Gastroesophageal sphincter (tissue), 2 donors: Measurements from ENCODE around the gene RNF212.

Experiments used
- EP300 ChIP-seq: sonication (generic); formaldehyde crosslinking; IDR thresholded peaks from one replicate; pipeline ENCODE4 v1.6.1; 2017; ENCODE audit warnings: antibody characterized with exemption, mild to moderate bottlenecking
- POLR2A ChIP-seq, 2 donors: fragments of 450-650 bp; IDR thresholded peaks; one replicate each; pipeline ENCODE4 v1.6.1; 2017; ENCODE audit warnings: antibody characterized with exemption in 2 of 2, mild to moderate bottlenecking in 2 of 2, moderate library complexity in 1 of 2
- POLR2AphosphoS5 ChIP-seq: sonication (generic); formaldehyde crosslinking; IDR thresholded peaks from one replicate; pipeline ENCODE4 v1.6.1; 2017; ENCODE audit warnings: antibody characterized with exemption

GRCh38 chr4:1086011-1086410 lies 27.4 kb downstream of the RNF212 start:
- no peak for TF ChIP-seq POLR2A (IDR thresholded peaks at IDR 0.05)
- no peak for TF ChIP-seq EP300
- no peak for TF ChIP-seq POLR2AphosphoS5
